Colonic mucosa (tissue), 4 donors: ENCODE measurements around the gene SLC25A25. TPM values are rescaled to one million over a fixed set of nuclear protein-coding genes. Genes with fewer than 3 reads are reported as not detected.

Source experiments
- DNase-seq: peaks from one replicate; pipeline ENCODE4 v3.0.0-alpha.2; 2020
- H3K27ac ChIP-seq: fragments of 200-600 bp; one replicate; pipeline ENCODE4 v1.8.0; 2021
- H3K27me3 ChIP-seq: fragments of 200-600 bp; one replicate; pipeline ENCODE4 v1.8.0; 2021
- H3K36me3 ChIP-seq: fragments of 200-600 bp; one replicate; pipeline ENCODE4 v1.8.0; 2021
- H3K4me1 ChIP-seq: fragments of 200-600 bp; one replicate; pipeline ENCODE4 v1.8.0; 2021; ENCODE audit warnings: mild to moderate bottlenecking
- H3K4me3 ChIP-seq: fragments of 200-600 bp; one replicate; pipeline ENCODE4 v1.8.0; 2021
- H3K9ac ChIP-seq, 2 donors: one replicate each; pipeline ENCODE4 v1.7.0; 2013; ENCODE audit warnings: control low read depth in 2 of 2, low read depth in 2 of 2, low read length in 2 of 2
- H3K9me3 ChIP-seq: fragments of 200-600 bp; one replicate; pipeline ENCODE4 v1.8.0; 2021
- intact Hi-C: fragments of 100-400 bp; cut with DNase I; formaldehyde crosslinking; loops from one replicate; pipeline ENCODE4 v1.14.1; 2022
- total RNA-seq, 2 donors: library from RNA; stranded (reverse); fragmentation: NEBNext Ultra II Directional in 1 of 2; extraction: Animal tissue kit (Norgen Biotek cat#: 25700) in 1 of 2; gene quantifications; one replicate each; pipeline ENCODE4 v1.2.1, GENCODE V29; 2021
- TF ChIP-seq, protein P1 (sequence below): fragments of 200-600 bp; IDR thresholded peaks from one replicate; pipeline ENCODE4 v1.8.0; 2022; ENCODE audit warnings: antibody characterized with exemption, mild to moderate bottlenecking
- donor health status: healthy.
- donor health status: DM: no; HTN: no; CAD: no.
- donor health status: DM: no; HTN: no; CAD: no.

Gene SLC25A25
- total RNA-seq, 2 donors from 2014 or later, result 12.3 to 19.7 TPM

DNA sequence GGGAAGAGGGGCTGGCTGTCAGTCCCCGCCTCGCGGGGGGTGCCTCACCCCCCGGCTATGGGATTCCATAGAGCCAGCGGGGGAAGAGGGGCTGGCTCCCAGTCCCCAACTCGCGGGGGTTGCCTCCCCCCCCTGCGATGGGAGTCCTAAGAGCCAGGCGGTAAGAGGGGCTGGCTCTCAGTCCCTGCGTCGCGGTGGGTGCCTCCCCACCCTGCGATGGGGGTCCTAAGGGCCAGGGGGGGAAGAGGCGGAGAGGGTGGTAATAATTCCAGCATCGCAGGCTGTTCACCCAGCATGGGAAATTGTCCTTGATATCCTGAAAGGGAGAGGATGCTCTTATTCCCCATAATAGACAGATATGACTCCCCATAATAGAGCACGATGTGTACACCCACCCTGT lies 71.6 kb downstream of the SLC25A25 start:
- Histone ChIP-seq H3K4me1 (peaks cover 5% of the 10 kb centered on the region), H3K36me3 (no peaks in the 10 kb centered on the region), H3K27me3 (no peaks in the 10 kb centered on the region), H3K27ac (no peak overlapping the region), H3K9ac (no peak overlapping the region), H3K4me3 (no peak overlapping the region), H3K9me3 (no peaks in the 10 kb centered on the region)
- intact Hi-C loops, result no loop called here
- TF ChIP-seq, protein P1, sequence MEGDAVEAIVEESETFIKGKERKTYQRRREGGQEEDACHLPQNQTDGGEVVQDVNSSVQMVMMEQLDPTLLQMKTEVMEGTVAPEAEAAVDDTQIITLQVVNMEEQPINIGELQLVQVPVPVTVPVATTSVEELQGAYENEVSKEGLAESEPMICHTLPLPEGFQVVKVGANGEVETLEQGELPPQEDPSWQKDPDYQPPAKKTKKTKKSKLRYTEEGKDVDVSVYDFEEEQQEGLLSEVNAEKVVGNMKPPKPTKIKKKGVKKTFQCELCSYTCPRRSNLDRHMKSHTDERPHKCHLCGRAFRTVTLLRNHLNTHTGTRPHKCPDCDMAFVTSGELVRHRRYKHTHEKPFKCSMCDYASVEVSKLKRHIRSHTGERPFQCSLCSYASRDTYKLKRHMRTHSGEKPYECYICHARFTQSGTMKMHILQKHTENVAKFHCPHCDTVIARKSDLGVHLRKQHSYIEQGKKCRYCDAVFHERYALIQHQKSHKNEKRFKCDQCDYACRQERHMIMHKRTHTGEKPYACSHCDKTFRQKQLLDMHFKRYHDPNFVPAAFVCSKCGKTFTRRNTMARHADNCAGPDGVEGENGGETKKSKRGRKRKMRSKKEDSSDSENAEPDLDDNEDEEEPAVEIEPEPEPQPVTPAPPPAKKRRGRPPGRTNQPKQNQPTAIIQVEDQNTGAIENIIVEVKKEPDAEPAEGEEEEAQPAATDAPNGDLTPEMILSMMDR, result no peak
- DNase-seq, result no peak

DNA sequence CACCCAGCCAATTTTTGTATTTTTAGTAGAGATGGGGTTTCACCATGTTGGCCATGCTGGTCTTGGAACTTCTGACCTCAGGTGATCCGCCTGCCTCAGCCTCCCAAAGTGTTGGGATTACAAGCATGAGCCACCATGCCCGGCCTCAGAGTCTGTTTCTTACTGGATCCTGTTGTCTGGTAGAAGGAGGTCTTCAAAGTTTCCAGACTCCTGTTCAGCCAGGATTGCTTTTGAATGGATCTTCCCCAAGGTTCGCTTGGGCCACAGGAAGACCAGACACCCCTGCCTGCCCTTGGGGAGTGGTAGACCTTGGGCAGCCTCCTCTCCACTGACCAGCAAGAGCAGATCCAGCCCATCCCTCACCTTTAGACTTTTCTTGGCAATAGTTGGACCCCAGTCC lies 73.6 kb downstream of the SLC25A25 start:
- peaks cover 5% of the 10 kb centered on the region for H3K4me1 ChIP-seq

DNA sequence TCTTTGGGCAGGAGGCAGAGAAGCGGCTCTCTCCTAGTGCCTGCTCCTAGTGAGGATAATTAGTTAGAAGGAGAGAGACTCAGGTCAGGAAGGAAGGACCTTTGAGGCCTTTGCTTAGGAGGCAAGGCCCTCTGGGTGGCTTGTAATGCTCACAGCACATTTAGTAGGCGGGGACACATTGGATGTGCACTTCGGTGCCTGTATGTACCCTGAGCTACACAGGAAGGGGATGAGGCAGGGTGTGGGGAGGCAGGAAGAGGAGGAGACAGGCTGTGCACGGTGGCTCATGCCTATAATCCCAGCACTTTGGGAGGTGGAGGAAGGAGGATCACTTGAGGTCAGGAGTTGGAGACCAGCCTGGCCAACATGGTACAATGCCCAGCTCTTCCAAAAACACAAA lies 74.0 kb downstream of the SLC25A25 start:
- H3K4me3 ChIP-seq, result no peak overlapping the region
- no peak for DNase-seq
- no peak overlapping the region for H3K9ac ChIP-seq
- H3K27ac ChIP-seq, result no peak overlapping the region
- intact Hi-C loops, result no loop called here
- H3K36me3 ChIP-seq, result no peaks in the 10 kb centered on the region
- H3K27me3 ChIP-seq, result no peaks in the 10 kb centered on the region
- H3K9me3 ChIP-seq, result no peaks in the 10 kb centered on the region
- peaks cover 5% of the 10 kb centered on the region for H3K4me1 ChIP-seq
- TF ChIP-seq, protein P1, result no peak

More for the DNA sequence above, 73.6 kb downstream of the SLC25A25 start:
- H3K27ac ChIP-seq, result no peak overlapping the region
- H3K36me3 ChIP-seq, result no peaks in the 10 kb centered on the region
- H3K9me3 ChIP-seq, result no peaks in the 10 kb centered on the region
- no peaks in the 10 kb centered on the region for H3K27me3 ChIP-seq
- H3K4me3 ChIP-seq, result no peak overlapping the region
- DNase-seq, result no peak
- TF ChIP-seq, protein P1, result no peak
- no peak overlapping the region for H3K9ac ChIP-seq
- intact Hi-C loops, result no loop called here

DNA sequence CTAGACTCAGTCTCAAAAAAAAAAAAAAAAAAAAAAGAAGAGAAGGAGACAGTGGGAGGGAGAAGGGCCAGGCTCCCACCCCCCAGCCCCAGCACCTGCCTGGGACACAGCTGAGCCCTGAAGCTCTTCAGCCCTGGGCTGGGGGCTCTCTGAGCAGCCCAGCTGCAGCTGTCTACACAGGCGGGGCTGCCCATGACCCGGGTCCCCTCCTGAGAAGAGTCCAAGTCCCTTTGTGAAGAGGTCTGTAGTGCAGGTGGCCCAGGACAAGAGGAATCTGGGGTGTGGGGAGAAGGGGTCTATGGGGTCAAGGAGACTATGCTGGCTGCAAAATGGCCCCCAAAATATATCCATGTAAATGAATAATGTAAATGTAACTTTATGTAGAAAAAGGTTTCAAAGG lies 74.6 kb downstream of the SLC25A25 start:
- intact Hi-C loops, result no loop called here
- no peak overlapping the region for H3K27ac ChIP-seq
- peaks cover 5% of the 10 kb centered on the region for H3K4me1 ChIP-seq
- H3K4me3 ChIP-seq, result no peak overlapping the region
- TF ChIP-seq, protein P1, result no peak
- DNase-seq, result no peak
- no peak overlapping the region for H3K9ac ChIP-seq
- no peaks in the 10 kb centered on the region for H3K27me3 ChIP-seq
- no peaks in the 10 kb centered on the region for H3K36me3 ChIP-seq
- no peaks in the 10 kb centered on the region for H3K9me3 ChIP-seq

DNA sequence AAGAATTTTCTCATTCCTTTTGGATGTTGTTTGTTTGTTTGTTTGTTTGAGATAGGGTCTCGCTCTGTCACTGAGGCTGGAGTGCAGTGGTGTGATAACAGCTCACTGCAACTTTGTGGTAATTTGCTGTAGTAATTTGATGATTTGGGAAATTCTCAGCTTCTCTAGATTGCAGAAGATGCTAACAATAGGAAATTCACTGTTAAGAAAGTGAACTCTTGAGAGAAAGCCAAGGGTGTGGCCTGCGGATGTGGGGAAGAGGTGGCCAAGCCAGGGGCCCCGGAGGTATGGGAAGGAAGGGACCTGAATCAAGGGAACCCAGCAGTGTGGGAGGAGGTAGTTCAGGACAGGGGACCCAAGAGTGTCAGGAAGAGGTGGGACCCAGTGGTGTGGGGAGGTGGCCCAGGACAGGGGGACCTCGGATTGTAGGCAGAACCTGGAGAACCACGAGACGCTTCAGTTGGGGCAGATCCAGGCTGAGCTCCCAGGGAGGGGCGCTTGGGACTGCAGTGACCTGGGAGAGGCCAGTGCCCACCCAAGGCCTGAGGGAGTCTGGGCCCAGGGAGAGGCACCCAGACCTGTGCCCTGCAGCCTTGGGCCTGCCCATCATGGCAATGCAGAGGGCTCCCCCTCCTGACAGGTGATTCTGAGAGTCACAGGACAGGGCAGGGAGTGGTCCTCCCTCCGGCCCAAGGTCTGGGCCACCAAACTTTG lies 75.7 kb downstream of the SLC25A25 start:
- peak overlapping the region; percentile 26 to 40 for H3K9ac ChIP-seq
- no peak overlapping the region for H3K27ac ChIP-seq
- TF ChIP-seq, protein P1, result no peak
- H3K27me3 ChIP-seq, result no peaks in the 10 kb centered on the region
- no peaks in the 10 kb centered on the region for H3K36me3 ChIP-seq
- peaks cover 7% of the 10 kb centered on the region for H3K4me1 ChIP-seq
- peak; percentile 50 for DNase-seq
- H3K9me3 ChIP-seq, result no peaks in the 10 kb centered on the region
- intact Hi-C loops, result no loop called here
- no peak overlapping the region for H3K4me3 ChIP-seq
